Measurements from ENCODE around the gene FAM3D.

FAM3D gene

DNA sequence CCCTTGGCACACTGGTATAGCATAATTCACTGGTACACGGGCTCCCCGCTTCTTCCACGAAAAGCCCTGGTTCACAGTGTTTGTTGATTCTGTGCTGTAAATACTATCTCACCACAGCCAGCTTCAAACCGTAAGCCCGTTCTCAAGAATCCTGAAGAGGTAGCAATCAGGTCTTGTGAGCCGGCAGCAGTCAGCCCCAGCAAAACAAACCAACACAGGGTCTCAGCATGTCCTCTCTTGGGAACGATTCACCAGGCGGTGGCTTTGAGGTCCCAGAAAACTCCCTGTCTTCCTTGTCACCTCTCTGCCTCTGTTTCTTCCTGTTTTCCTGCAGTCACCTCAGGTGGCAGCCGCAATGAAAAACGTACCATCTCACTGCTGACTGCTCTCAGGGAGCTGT, 19.1 kb upstream of the FAM3D start:
- no peak for DNase-seq
- no peaks in the 10 kb centered on the region for H3K27me3 ChIP-seq (replicated peaks in 2 of 5; ENCODE audit: control insufficient read depth in 4 of 5, insufficient read depth in 5 of 5, low read length in 4 of 5)
- no peaks in the 10 kb centered on the region for H3K36me3 ChIP-seq (ENCODE audit: control insufficient read depth in 4 of 4, insufficient read depth in 4 of 4, low read length in 3 of 4)
- H3K9me3 ChIP-seq (ENCODE audit: control extremely low read depth in 1 of 5, control insufficient read depth in 4 of 5, insufficient read depth in 2 of 5, low read depth in 1 of 5, low read length in 4 of 5), result peaks cover 0 to 15% (median 3%) of the 10 kb centered on the region in 5 experiments
- no peak overlapping the region for H3K27ac ChIP-seq (ENCODE audit: insufficient read depth in 1 of 2, low read depth in 1 of 2, low read length in 2 of 2, poor library complexity in 1 of 2, severe bottlenecking in 2 of 2)
- ChIA-PET POLR2A (no interaction called here), CTCF (no interaction called here)
- H3K4me3 ChIP-seq (ENCODE audit: control insufficient read depth in 1 of 7, extremely low read depth in 1 of 7, insufficient read depth in 4 of 7, low read depth in 2 of 7, low read length in 6 of 7), result no peak overlapping the region
- peaks cover 0 to 8% (median 3%) of the 10 kb centered on the region in 4 experiments for H3K4me1 ChIP-seq (ENCODE audit: control extremely low read depth in 1 of 4, control insufficient read depth in 4 of 4, insufficient read depth in 4 of 4, low read length in 3 of 4)
- 88% methylated on average over 6 of the region's 10 CpGs for WGBS (ENCODE audit: insufficient coverage)

DNA sequence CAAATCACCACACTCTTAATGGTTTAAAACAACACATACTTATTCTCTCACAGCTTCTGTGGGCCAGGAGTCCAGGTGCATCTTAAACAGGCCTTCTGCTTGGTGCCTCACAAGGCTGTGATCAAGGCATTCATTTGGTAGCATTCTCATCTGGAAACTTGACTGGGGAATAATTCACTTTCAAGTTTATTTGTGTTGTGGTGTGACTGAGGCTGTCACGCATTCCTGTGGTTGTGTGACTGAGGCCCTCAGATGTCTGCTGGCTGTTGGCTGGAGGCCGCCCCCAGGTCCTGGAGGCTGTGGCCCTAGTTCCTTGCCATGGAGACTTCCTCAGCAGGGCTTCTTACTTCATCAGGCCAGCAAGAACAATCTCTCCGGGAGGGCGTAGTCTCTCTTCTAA, 16.9 kb upstream of the FAM3D start:
- H3K4me1 ChIP-seq (ENCODE audit: control extremely low read depth in 1 of 4, control insufficient read depth in 4 of 4, insufficient read depth in 4 of 4, low read length in 3 of 4), result peaks cover 0 to 11% (median 6%) of the 10 kb centered on the region in 4 experiments
- H3K36me3 ChIP-seq (ENCODE audit: control insufficient read depth in 4 of 4, insufficient read depth in 4 of 4, low read length in 3 of 4), result no peaks in the 10 kb centered on the region
- CTCF ChIA-PET, result no interaction called here
- peak in 2 of 3 donors; percentile 31 to 34 for DNase-seq
- H3K9me3 ChIP-seq (ENCODE audit: control extremely low read depth in 1 of 5, control insufficient read depth in 4 of 5, insufficient read depth in 2 of 5, low read depth in 1 of 5, low read length in 4 of 5), result peaks cover 0 to 2% (median 0%) of the 10 kb centered on the region in 5 experiments
- H3K27ac ChIP-seq (ENCODE audit: insufficient read depth in 1 of 2, low read depth in 1 of 2, low read length in 2 of 2, poor library complexity in 1 of 2, severe bottlenecking in 2 of 2), result no peak overlapping the region
- POLR2A ChIA-PET, result no interaction called here
- WGBS (ENCODE audit: insufficient coverage), result 92% methylated on average over 2 of the region's 4 CpGs
- H3K27me3 ChIP-seq (replicated peaks in 2 of 5; ENCODE audit: control insufficient read depth in 4 of 5, insufficient read depth in 5 of 5, low read length in 4 of 5), result no peaks in the 10 kb centered on the region
- H3K4me3 ChIP-seq (ENCODE audit: control insufficient read depth in 1 of 7, extremely low read depth in 1 of 7, insufficient read depth in 4 of 7, low read depth in 2 of 7, low read length in 6 of 7), result no peak overlapping the region

DNA sequence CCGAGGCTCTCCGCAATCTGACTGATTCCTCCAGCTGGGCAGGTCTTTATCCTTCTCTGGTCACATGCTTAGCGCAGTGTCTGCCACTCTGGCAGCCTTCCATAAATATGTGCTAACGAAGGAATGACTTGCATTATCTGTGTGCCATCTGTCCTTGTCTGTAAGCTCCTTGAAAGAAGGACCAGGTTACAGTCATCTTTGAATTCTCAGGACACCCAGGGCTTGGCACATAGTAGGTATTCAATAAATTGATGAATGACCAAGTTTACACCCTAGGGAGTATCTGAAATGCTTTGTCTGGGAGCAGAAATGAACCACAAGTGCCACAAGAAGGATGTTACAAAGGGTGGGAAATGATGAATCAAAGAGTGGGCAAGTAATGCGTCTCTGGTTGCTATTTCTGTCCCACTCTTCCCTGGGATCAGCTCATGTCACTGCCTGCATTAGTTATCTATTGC, 16.5 kb upstream of the FAM3D start:
- CTCF ChIA-PET, result no interaction called here
- H3K4me1 ChIP-seq (ENCODE audit: control extremely low read depth in 1 of 4, control insufficient read depth in 4 of 4, insufficient read depth in 4 of 4, low read length in 3 of 4), result peaks cover 0 to 14% (median 10%) of the 10 kb centered on the region in 4 experiments
- 69% methylated on average over 3 of the region's 5 CpGs for WGBS (ENCODE audit: insufficient coverage)
- peak in 2 of 3 donors; percentile 74 to 76 for DNase-seq
- no peak overlapping the region for H3K27ac ChIP-seq (ENCODE audit: insufficient read depth in 1 of 2, low read depth in 1 of 2, low read length in 2 of 2, poor library complexity in 1 of 2, severe bottlenecking in 2 of 2)
- H3K4me3 ChIP-seq (ENCODE audit: control insufficient read depth in 1 of 7, extremely low read depth in 1 of 7, insufficient read depth in 4 of 7, low read depth in 2 of 7, low read length in 6 of 7), result no peak overlapping the region
- no peaks in the 10 kb centered on the region for H3K27me3 ChIP-seq (replicated peaks in 2 of 5; ENCODE audit: control insufficient read depth in 4 of 5, insufficient read depth in 5 of 5, low read length in 4 of 5)
- no peaks in the 10 kb centered on the region for H3K36me3 ChIP-seq (ENCODE audit: control insufficient read depth in 4 of 4, insufficient read depth in 4 of 4, low read length in 3 of 4)
- peaks cover 0 to 2% (median 0%) of the 10 kb centered on the region in 5 experiments for H3K9me3 ChIP-seq (ENCODE audit: control extremely low read depth in 1 of 5, control insufficient read depth in 4 of 5, insufficient read depth in 2 of 5, low read depth in 1 of 5, low read length in 4 of 5)
- POLR2A ChIA-PET, result no interaction called here

DNA sequence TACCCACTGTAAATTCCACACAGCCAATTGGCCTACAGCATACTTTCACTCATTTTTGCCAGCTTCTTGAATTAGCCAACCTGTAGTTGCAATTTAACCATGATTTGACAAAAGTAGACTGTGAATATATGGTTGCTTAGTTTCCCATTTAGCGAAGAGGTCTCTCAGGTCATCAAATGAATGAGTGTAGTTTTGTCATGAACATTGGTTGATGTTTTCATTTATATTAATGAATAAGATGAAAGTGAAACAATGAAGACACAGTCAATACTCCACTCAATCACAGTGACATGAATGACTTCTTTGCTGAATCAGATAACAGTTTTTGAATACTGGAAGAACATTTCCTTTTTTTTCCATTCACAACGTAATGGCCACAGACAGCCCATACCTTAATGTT, 15.3 kb upstream of the FAM3D start:
- Histone ChIP-seq H3K27ac (ENCODE audit: insufficient read depth in 1 of 2, low read depth in 1 of 2, low read length in 2 of 2, poor library complexity in 1 of 2, severe bottlenecking in 2 of 2) (no peak overlapping the region), H3K4me3 (ENCODE audit: control insufficient read depth in 1 of 7, extremely low read depth in 1 of 7, insufficient read depth in 4 of 7, low read depth in 2 of 7, low read length in 6 of 7) (no peak overlapping the region), H3K9me3 (ENCODE audit: control extremely low read depth in 1 of 5, control insufficient read depth in 4 of 5, insufficient read depth in 2 of 5, low read depth in 1 of 5, low read length in 4 of 5) (peaks cover 0 to 2% (median 0%) of the 10 kb centered on the region in 5 experiments), H3K4me1 (ENCODE audit: control extremely low read depth in 1 of 4, control insufficient read depth in 4 of 4, insufficient read depth in 4 of 4, low read length in 3 of 4) (peaks cover 4 to 22% (median 15%) of the 10 kb centered on the region in 4 experiments), H3K27me3 (replicated peaks in 2 of 5; ENCODE audit: control insufficient read depth in 4 of 5, insufficient read depth in 5 of 5, low read length in 4 of 5) (no peaks in the 10 kb centered on the region), H3K36me3 (ENCODE audit: control insufficient read depth in 4 of 4, insufficient read depth in 4 of 4, low read length in 3 of 4) (no peaks in the 10 kb centered on the region)
- no peak for DNase-seq
- WGBS (ENCODE audit: insufficient coverage), result no CpG with 5 or more reads among the region's 2 CpGs
- ChIA-PET CTCF (no interaction called here), POLR2A (no interaction called here)

DNA sequence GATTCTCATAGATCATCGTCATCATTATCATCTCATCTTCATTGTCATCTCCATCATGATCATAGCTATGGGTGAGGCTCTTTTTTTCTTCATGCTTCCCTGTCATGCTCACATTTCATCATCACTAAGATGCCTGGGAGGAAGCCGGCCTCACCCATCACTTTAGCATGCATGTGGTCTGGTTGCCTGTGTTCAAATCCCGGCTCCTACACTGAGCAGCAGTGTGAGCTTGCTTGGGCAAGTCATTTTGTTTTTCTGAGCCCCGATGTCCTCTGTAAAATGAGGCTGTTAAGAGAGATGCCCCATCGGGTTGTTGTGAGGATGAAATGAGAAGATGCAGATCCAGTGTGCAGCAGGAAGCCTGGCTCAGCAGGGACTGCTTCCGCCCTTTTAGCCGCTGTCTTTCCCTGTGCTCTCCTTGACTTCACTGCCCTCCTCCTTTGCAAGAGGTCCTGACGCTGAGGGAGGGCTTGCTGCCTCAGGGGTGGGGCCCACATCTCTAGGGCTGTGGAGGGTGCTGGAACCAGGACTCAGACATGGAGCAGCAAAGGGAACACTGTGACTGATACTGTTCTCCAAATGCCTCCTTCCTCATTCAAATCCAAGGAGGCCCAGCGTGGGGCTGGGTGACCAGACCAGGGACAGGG, 14.4 kb upstream of the FAM3D start:
- Histone ChIP-seq H3K4me3 (ENCODE audit: control insufficient read depth in 1 of 7, extremely low read depth in 1 of 7, insufficient read depth in 4 of 7, low read depth in 2 of 7, low read length in 6 of 7) (no peak overlapping the region), H3K27me3 (replicated peaks in 2 of 5; ENCODE audit: control insufficient read depth in 4 of 5, insufficient read depth in 5 of 5, low read length in 4 of 5) (no peaks in the 10 kb centered on the region), H3K9me3 (ENCODE audit: control extremely low read depth in 1 of 5, control insufficient read depth in 4 of 5, insufficient read depth in 2 of 5, low read depth in 1 of 5, low read length in 4 of 5) (no peaks in the 10 kb centered on the region), H3K27ac (ENCODE audit: insufficient read depth in 1 of 2, low read depth in 1 of 2, low read length in 2 of 2, poor library complexity in 1 of 2, severe bottlenecking in 2 of 2) (no peak overlapping the region), H3K4me1 (ENCODE audit: control extremely low read depth in 1 of 4, control insufficient read depth in 4 of 4, insufficient read depth in 4 of 4, low read length in 3 of 4) (peaks cover 4 to 22% (median 15%) of the 10 kb centered on the region in 4 experiments), H3K36me3 (ENCODE audit: control insufficient read depth in 4 of 4, insufficient read depth in 4 of 4, low read length in 3 of 4) (no peaks in the 10 kb centered on the region)
- ChIA-PET POLR2A (no interaction called here), CTCF (interaction anchor here (0.9 to 3.4 kb wide), 2 partner anchors 8 to 13 kb away, joined by 3 to 11 read pairs; no protein-coding TSS in a partner anchor)
- no peak for DNase-seq
- 100% methylated on average over 8 of the region's 9 CpGs for WGBS (ENCODE audit: insufficient coverage)

DNA sequence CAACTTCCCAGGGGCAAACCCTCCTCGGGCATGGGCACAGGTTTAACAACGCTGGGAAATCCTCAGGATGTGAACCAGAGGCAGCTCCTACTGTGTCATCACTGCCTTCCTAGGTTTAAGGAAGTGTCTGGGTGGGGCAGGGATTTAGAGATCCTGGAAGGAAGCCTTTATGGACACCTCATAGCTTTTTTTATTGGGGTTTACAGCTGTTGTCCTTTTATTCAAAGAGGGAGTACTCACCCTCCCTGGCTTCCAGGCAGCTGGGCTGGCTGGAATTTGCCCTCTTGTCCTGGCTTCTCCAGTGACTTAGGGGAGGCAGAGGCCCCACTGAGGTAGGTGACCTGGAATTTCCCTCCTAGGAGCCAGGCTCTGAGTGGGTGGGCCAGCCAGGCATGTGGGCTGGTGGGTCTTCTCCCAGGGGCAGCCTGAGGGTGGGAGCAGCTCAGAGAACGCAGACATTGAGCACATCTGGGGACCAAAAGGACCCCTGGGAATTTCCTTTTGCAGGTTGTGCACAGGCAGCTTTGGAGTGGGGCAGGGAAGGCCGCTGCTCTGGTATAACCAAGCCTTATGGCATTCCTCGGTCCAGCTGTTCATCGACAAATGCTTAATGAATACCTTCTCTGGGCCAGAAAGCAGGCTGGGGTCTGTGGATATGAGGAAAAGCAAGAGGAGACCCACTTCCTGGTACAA, 13.5 kb upstream of the FAM3D start:
- POLR2A ChIA-PET, result no interaction called here
- no peak for DNase-seq
- Histone ChIP-seq H3K27ac (ENCODE audit: insufficient read depth in 1 of 2, low read depth in 1 of 2, low read length in 2 of 2, poor library complexity in 1 of 2, severe bottlenecking in 2 of 2) (no peak overlapping the region), H3K36me3 (ENCODE audit: control insufficient read depth in 4 of 4, insufficient read depth in 4 of 4, low read length in 3 of 4) (no peaks in the 10 kb centered on the region), H3K27me3 (replicated peaks in 2 of 5; ENCODE audit: control insufficient read depth in 4 of 5, insufficient read depth in 5 of 5, low read length in 4 of 5) (no peaks in the 10 kb centered on the region), H3K4me1 (ENCODE audit: control extremely low read depth in 1 of 4, control insufficient read depth in 4 of 4, insufficient read depth in 4 of 4, low read length in 3 of 4) (peaks cover 4 to 22% (median 15%) of the 10 kb centered on the region in 4 experiments), H3K4me3 (ENCODE audit: control insufficient read depth in 1 of 7, extremely low read depth in 1 of 7, insufficient read depth in 4 of 7, low read depth in 2 of 7, low read length in 6 of 7) (no peak overlapping the region), H3K9me3 (ENCODE audit: control extremely low read depth in 1 of 5, control insufficient read depth in 4 of 5, insufficient read depth in 2 of 5, low read depth in 1 of 5, low read length in 4 of 5) (no peaks in the 10 kb centered on the region)
- CTCF ChIA-PET, result interaction anchor here (0.6 to 3.4 kb wide), 3 partner anchors 9 to 37 kb away, joined by 3 to 11 read pairs (median 3); no protein-coding TSS in a partner anchor
- 96% methylated on average over 6 of the region's 6 CpGs for WGBS (ENCODE audit: insufficient coverage)

DNA sequence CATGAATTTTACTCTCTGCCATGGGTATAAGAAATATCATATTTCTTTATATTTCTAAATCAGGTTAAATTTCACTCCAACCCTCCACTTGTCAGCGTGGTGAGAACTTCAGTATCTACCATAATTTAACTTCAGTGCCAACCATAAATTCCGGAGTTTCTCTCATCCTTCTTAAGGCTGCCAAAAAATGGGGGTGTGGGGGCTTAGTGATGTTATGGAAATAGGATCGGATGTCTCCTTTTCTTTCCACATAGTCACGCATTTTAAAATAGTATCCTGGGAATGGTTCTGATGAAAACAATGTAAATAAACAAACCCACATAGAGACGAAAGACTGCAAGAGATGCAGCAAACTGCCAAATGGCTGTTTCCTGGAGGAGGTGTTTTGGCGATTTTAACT, 12.9 kb upstream of the FAM3D start:
- CTCF ChIA-PET, result interaction anchor here (3.4 kb wide), 1 partner anchor 14 kb away, joined by 11 read pairs; no protein-coding TSS in a partner anchor
- H3K27ac ChIP-seq (ENCODE audit: insufficient read depth in 1 of 2, low read depth in 1 of 2, low read length in 2 of 2, poor library complexity in 1 of 2, severe bottlenecking in 2 of 2), result no peak overlapping the region
- WGBS (ENCODE audit: insufficient coverage), result no CpG with 5 or more reads among the region's 6 CpGs
- no peaks in the 10 kb centered on the region for H3K36me3 ChIP-seq (ENCODE audit: control insufficient read depth in 4 of 4, insufficient read depth in 4 of 4, low read length in 3 of 4)
- no peaks in the 10 kb centered on the region for H3K27me3 ChIP-seq (replicated peaks in 2 of 5; ENCODE audit: control insufficient read depth in 4 of 5, insufficient read depth in 5 of 5, low read length in 4 of 5)
- H3K4me3 ChIP-seq (ENCODE audit: control insufficient read depth in 1 of 7, extremely low read depth in 1 of 7, insufficient read depth in 4 of 7, low read depth in 2 of 7, low read length in 6 of 7), result no peak overlapping the region
- no peaks in the 10 kb centered on the region for H3K9me3 ChIP-seq (ENCODE audit: control extremely low read depth in 1 of 5, control insufficient read depth in 4 of 5, insufficient read depth in 2 of 5, low read depth in 1 of 5, low read length in 4 of 5)
- POLR2A ChIA-PET, result no interaction called here
- peaks cover 4 to 22% (median 15%) of the 10 kb centered on the region in 4 experiments for H3K4me1 ChIP-seq (ENCODE audit: control extremely low read depth in 1 of 4, control insufficient read depth in 4 of 4, insufficient read depth in 4 of 4, low read length in 3 of 4)
- no peak for DNase-seq
